Dermis blood vessel endothelial cell (primary cell): ENCODE measurements around the gene TREML4. TPM values are rescaled to one million over a fixed set of nuclear protein-coding genes. Genes with fewer than 3 reads are reported as not detected.
"Not testable (repeated sequence)": the region's sequence is repeated elsewhere in the genome, so short reads cannot be mapped to it uniquely, and the experiment has no call there.

ENCODE experiments used
- DNase-seq: peaks from one replicate; pipeline ENCODE4 v3.0.0; 2010
- total RNA-seq: library from RNA; depleted of rRNA; stranded (reverse); fragments of >200 nt; gene quantifications from 2 replicates; pipeline ENCODE4 v1.2.3, GENCODE V29; 2014

Gene TREML4
- total RNA-seq, 1 donor from 2014 or later, result not detected

- DNase-seq, result no peak
These were observed 19.6 kb upstream of the TREML4 start for GRCh38 chr6:41208439-41209106.

GRCh38 chr6:41209547-41210320, 18.4 kb upstream of the TREML4 start:
- DNase-seq, result no peak

- no peak for DNase-seq
These were observed 13.4 kb upstream of the TREML4 start for GRCh38 chr6:41214559-41215238.

GRCh38 chr6:41215777-41216176, 12.4 kb upstream of the TREML4 start:
- no peak for DNase-seq

- no peak for DNase-seq
These were observed 11.5 kb upstream of the TREML4 start for GRCh38 chr6:41216616-41217015.

- no peak for DNase-seq
These were observed 6.1 kb upstream of the TREML4 start for GRCh38 chr6:41222045-41222444.

GRCh38 chr6:41222513-41222912, 5.6 kb upstream of the TREML4 start:
- DNase-seq, result no peak

GRCh38 chr6:41224800-41225199, 3.3 kb upstream of the TREML4 start:
- no peak for DNase-seq

GRCh38 chr6:41226752-41227151, 1.4 kb upstream of the TREML4 start:
- DNase-seq, result no peak

- DNase-seq, result no peak
These were observed 467 bp downstream of the TREML4 start for GRCh38 chr6:41228616-41229015.

GRCh38 chr6:41229721-41230120, 1.6 kb downstream of the TREML4 start:
- no peak for DNase-seq

GRCh38 chr6:41231246-41231645, 3.1 kb downstream of the TREML4 start:
- no peak for DNase-seq

GRCh38 chr6:41232667-41233066, 4.5 kb downstream of the TREML4 start:
- DNase-seq, result no peak

GRCh38 chr6:41236276-41236675, 8.1 kb downstream of the TREML4 start:
- DNase-seq, result no peak

GRCh38 chr6:41237128-41237527, 9.0 kb downstream of the TREML4 start:
- no peak for DNase-seq

GRCh38 chr6:41239467-41240159, 11.5 kb downstream of the TREML4 start:
- no peak for DNase-seq

- DNase-seq, result not testable (repeated sequence)
These were observed 18.4 kb downstream of the TREML4 start for GRCh38 chr6:41246529-41246928.

GRCh38 chr6:41247288-41247865, 19.2 kb downstream of the TREML4 start:
- no peak for DNase-seq

GRCh38 chr6:41247882-41248705, 19.9 kb downstream of the TREML4 start:
- no peak for DNase-seq

- no peak for DNase-seq
These were observed 24.4 kb downstream of the TREML4 start for GRCh38 chr6:41252401-41253169.

- DNase-seq, result no peak
These were observed 27.0 kb downstream of the TREML4 start for GRCh38 chr6:41255110-41255509.
